NCI-H2029 treated with DMSO at 0.1 percent for 48 hours (cell line): ENCODE measurements around the gene CXorf58.
"Not testable (repeated sequence)": the region's sequence is repeated elsewhere in the genome, so short reads cannot be mapped to it uniquely, and the experiment has no call there.

ENCODE experiments used
- DNase-seq: peaks from one replicate; lab custom pipeline; 2025; lab: John Stamatoyannopoulos, UW

CXorf58 gene

GRCh38 chrX:23953908-23954269, 46.1 kb downstream of the CXorf58 start:
- no peak for DNase-seq

- no peak for DNase-seq
Observed at GRCh38 chrX:23954396-23954795, 46.6 kb downstream of the CXorf58 start.

- no peak for DNase-seq
Observed at GRCh38 chrX:23959781-23960180, 52.0 kb downstream of the CXorf58 start.

GRCh38 chrX:23964191-23964590, 56.4 kb downstream of the CXorf58 start:
- DNase-seq, result no peak

GRCh38 chrX:23965630-23966029, 57.8 kb downstream of the CXorf58 start:
- DNase-seq, result not testable (repeated sequence)

GRCh38 chrX:23978491-23978890, 70.7 kb downstream of the CXorf58 start:
- DNase-seq, result no peak

GRCh38 chrX:23980011-23980441, 72.2 kb downstream of the CXorf58 start:
- no peak for DNase-seq

- DNase-seq, result no peak
Observed at GRCh38 chrX:23981222-23981621, 73.4 kb downstream of the CXorf58 start.

- no peak for DNase-seq
Observed at GRCh38 chrX:23981711-23982110, 73.9 kb downstream of the CXorf58 start.

GRCh38 chrX:23982891-23983290, 75.1 kb downstream of the CXorf58 start:
- DNase-seq, result no peak
